Caco-2 (cell line): Measurements from ENCODE around the gene PTX3. TPM values are rescaled to one million over a fixed set of nuclear protein-coding genes. Genes with fewer than 3 reads are reported as not detected.

ENCODE experiments used
- BruUV-seq: library from RNA; stranded (reverse); fragments of 400-500 nt; replicated peaks from 2 replicates; lab custom pipeline; 2021; lab: Mats Ljungman, UMichigan
- CTCF ChIA-PET: fragments of 300-600 bp; sonication (Branson Sonifier 250); formaldehyde crosslinking; loops from one replicate; lab custom pipeline; 2022; ENCODE audit warnings: antibody characterized with exemption; lab: Charles Lee
- POLR2A ChIA-PET: fragments of 300-600 bp; sonication (Branson Sonifier 250); formaldehyde crosslinking; loops from one replicate; lab custom pipeline; 2022; ENCODE audit warnings: antibody characterized with exemption; lab: Charles Lee
- DNase-seq, 2 experiments: peaks; one replicate each; pipeline versions ENCODE4 v3.0.0 to v3.0.0-alpha.2; 2020 to 2022
- H3K27me3 ChIP-seq: replicated peaks from 2 replicates; pipeline ENCODE4 v1.6.0; 2011; ENCODE audit warnings: low read length; ENCODE audit not compliant: control insufficient read depth, insufficient read depth
- H3K36me3 ChIP-seq: 2 replicates; pipeline ENCODE4 v1.5.1; 2011; ENCODE audit warnings: low read length; ENCODE audit not compliant: control insufficient read depth, insufficient read depth
- H3K4me1 ChIP-seq: fragments of 250-450 bp; sonication (Bioruptor Pico); 2 replicates; pipeline ENCODE4 v1.5.1; 2020; ENCODE audit warnings: mild to moderate bottlenecking
- H3K4me3 ChIP-seq: 2 replicates; pipeline ENCODE4 v1.5.1; 2011; ENCODE audit warnings: low read depth, mild to moderate bottlenecking, control low read depth, low read length
- H3K9me3 ChIP-seq: fragments of 250-450 bp; sonication (Bioruptor Pico); 2 replicates; pipeline ENCODE4 v1.5.1; 2020; ENCODE audit warnings: mild to moderate bottlenecking, moderate library complexity
- H3K27ac Mint-ChIP-seq: one replicate; pipeline ENCODE4 v1.8.0; 2022; ENCODE audit warnings: mixed read lengths; ENCODE audit not compliant: unreplicated experiment
- H3K27me3 Mint-ChIP-seq: one replicate; pipeline ENCODE4 v1.8.0; 2022; ENCODE audit warnings: mixed read lengths; ENCODE audit not compliant: insufficient read depth, unreplicated experiment
- H3K36me3 Mint-ChIP-seq: one replicate; pipeline ENCODE4 v1.8.0; 2022; ENCODE audit warnings: mild to moderate bottlenecking, mixed read lengths; ENCODE audit not compliant: insufficient read depth, unreplicated experiment
- H3K4me1 Mint-ChIP-seq: one replicate; pipeline ENCODE4 v1.8.0; 2022; ENCODE audit warnings: low read depth, mixed read lengths; ENCODE audit not compliant: unreplicated experiment
- H3K4me3 Mint-ChIP-seq: one replicate; pipeline ENCODE4 v1.8.0; 2022; ENCODE audit warnings: mild to moderate bottlenecking, moderate library complexity, mixed read lengths; ENCODE audit not compliant: unreplicated experiment
- H3K9me3 Mint-ChIP-seq: one replicate; pipeline ENCODE4 v1.8.0; 2022; ENCODE audit warnings: mixed read lengths; ENCODE audit not compliant: unreplicated experiment
- intact Hi-C: fragments of 100-400 bp; cut with micrococcal nuclease; formaldehyde crosslinking; loops from one replicate; pipeline ENCODE4 v1.10.0; 2022; ENCODE audit not compliant: unreplicated experiment
- total RNA-seq: library from RNA; stranded (reverse); gene quantifications from 2 replicates; pipeline ENCODE4 v1.2.3, GENCODE V29; 2022
- TF ChIP-seq, protein P1 (sequence below), 2 experiments: fragments of 200-600 bp in 1 of 2; IDR thresholded peaks; 1 replicate in 1 of 2; 2 replicates in 1 of 2; pipeline versions ENCODE4 v1.5.1 to v1.8.0; 2011 to 2022; ENCODE audit warnings: antibody characterized with exemption in 1 of 2, control low read depth in 1 of 2, inconsistent platforms in 1 of 2, low read depth in 1 of 2, low read length in 1 of 2, mild to moderate bottlenecking in 1 of 2, moderate library complexity in 1 of 2; ENCODE audit not compliant: insufficient read depth in 1 of 2, severe bottlenecking in 1 of 2, unreplicated experiment in 1 of 2

PTX3 gene
- total RNA-seq, 1 experiment from 2014 or later: not detected

DNA sequence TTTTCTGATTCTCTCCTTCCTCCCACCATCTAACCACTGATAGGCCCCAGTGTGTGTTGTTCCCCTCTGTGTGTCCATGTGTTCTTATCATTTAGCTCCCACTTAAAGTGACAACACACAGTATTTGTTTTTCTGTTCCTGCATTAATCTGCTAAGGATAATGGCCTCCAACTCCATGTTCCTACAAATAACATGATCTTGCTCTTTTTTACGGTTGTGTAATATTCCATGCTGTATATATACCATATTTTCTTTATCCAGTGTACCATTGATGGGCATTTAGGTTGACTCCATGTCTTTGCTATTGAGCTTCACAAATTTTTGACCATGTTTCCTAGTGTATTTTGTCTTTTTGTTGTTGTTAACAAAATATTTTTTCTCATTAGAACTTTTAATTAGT lies 36.0 kb downstream of the PTX3 start:
- Mint-ChIP-seq H3K4me3 (no peak overlapping the region), H3K4me1 (no peaks in the 10 kb centered on the region), H3K27me3 (peaks cover 3% of the 10 kb centered on the region), H3K36me3 (peaks cover 3% of the 10 kb centered on the region), H3K9me3 (no peaks in the 10 kb centered on the region), H3K27ac (no peak overlapping the region)
- ChIA-PET CTCF (no interaction called here), POLR2A (no interaction called here)
- no peaks in the 10 kb centered on the region for H3K36me3 ChIP-seq
- H3K4me3 ChIP-seq: no peak overlapping the region
- no peaks in the 10 kb centered on the region for H3K4me1 ChIP-seq
- intact Hi-C loops: no loop called here
- TF ChIP-seq, protein P1, sequence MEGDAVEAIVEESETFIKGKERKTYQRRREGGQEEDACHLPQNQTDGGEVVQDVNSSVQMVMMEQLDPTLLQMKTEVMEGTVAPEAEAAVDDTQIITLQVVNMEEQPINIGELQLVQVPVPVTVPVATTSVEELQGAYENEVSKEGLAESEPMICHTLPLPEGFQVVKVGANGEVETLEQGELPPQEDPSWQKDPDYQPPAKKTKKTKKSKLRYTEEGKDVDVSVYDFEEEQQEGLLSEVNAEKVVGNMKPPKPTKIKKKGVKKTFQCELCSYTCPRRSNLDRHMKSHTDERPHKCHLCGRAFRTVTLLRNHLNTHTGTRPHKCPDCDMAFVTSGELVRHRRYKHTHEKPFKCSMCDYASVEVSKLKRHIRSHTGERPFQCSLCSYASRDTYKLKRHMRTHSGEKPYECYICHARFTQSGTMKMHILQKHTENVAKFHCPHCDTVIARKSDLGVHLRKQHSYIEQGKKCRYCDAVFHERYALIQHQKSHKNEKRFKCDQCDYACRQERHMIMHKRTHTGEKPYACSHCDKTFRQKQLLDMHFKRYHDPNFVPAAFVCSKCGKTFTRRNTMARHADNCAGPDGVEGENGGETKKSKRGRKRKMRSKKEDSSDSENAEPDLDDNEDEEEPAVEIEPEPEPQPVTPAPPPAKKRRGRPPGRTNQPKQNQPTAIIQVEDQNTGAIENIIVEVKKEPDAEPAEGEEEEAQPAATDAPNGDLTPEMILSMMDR (IDR thresholded peaks at IDR 0.05; ENCODE audit: insufficient read depth in 1 of 2, low read depth in 1 of 2, low read length in 1 of 2, severe bottlenecking in 1 of 2, unreplicated experiment in 1 of 2): no peak
- H3K27me3 ChIP-seq: no peaks in the 10 kb centered on the region
- H3K9me3 ChIP-seq: no peaks in the 10 kb centered on the region
- no peak for DNase-seq
- no TSS peak for BruUV-seq

DNA sequence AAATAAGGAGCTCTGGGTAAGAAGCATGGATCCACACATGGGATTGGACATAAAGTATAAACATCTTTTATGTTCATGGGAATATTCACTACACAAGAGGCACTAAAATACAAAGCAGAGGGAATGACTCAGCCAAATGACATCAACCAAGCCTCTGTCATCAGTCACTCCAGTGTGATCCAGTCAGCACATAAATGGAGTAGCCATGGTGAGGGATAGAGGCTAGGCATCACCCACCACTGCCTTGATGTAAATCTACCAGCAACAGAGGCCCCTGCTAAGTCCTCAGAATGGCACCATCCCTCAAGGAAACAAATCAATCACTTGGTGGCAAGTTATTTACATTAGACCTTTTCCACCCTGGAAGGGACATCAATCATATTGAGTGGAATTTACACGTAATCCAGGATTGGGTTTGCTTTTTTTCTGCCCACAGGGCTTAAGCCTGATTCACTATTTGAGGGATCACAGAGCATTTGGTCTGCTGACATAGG lies 39.3 kb downstream of the PTX3 start:
- no TSS peak for BruUV-seq
- ChIA-PET CTCF (no interaction called here), POLR2A (no interaction called here)
- H3K4me3 Mint-ChIP-seq: no peak overlapping the region
- no peak overlapping the region for H3K27ac Mint-ChIP-seq
- Histone ChIP-seq H3K4me3 (no peak overlapping the region), H3K4me1 (no peaks in the 10 kb centered on the region), H3K27me3 (no peaks in the 10 kb centered on the region), H3K9me3 (no peaks in the 10 kb centered on the region), H3K36me3 (no peaks in the 10 kb centered on the region)
- H3K36me3 Mint-ChIP-seq: no peaks in the 10 kb centered on the region
- no peaks in the 10 kb centered on the region for H3K9me3 Mint-ChIP-seq
- intact Hi-C loops: no loop called here
- DNase-seq: no peak
- TF ChIP-seq, protein P1 (IDR thresholded peaks at IDR 0.05; ENCODE audit: insufficient read depth in 1 of 2, low read depth in 1 of 2, low read length in 1 of 2, severe bottlenecking in 1 of 2, unreplicated experiment in 1 of 2): no peak
- no peaks in the 10 kb centered on the region for H3K4me1 Mint-ChIP-seq
- peaks cover 3% of the 10 kb centered on the region for H3K27me3 Mint-ChIP-seq

DNA sequence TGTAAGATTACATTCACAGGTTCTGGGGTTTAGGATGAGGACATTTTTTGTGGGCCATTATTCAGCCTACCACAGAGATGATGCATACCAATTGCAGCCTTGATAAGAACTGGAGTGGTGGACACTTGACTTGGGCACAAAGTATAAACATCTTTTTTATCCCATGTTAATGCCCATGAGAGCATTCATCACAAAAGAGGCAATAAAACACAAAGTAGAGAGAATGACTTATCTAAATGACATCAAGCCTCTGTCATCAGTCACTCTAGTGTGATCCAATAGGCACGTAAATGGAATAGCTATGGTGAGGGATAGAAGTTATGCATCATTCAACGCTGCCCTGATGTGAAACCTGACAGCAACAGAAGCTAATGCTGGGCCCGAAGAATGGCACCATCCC lies 40.8 kb downstream of the PTX3 start:
- Mint-ChIP-seq H3K27me3 (peaks cover 3% of the 10 kb centered on the region), H3K4me1 (no peaks in the 10 kb centered on the region), H3K9me3 (no peaks in the 10 kb centered on the region), H3K27ac (no peak overlapping the region), H3K36me3 (no peaks in the 10 kb centered on the region), H3K4me3 (no peak overlapping the region)
- no TSS peak for BruUV-seq
- Histone ChIP-seq H3K4me1 (no peaks in the 10 kb centered on the region), H3K9me3 (0 out of 2 replicates have a peak, but pooled peaks cover 3% of the 10 kb centered on the region), H3K27me3 (no peaks in the 10 kb centered on the region), H3K4me3 (no peak overlapping the region), H3K36me3 (no peaks in the 10 kb centered on the region)
- intact Hi-C loops: no loop called here
- TF ChIP-seq, protein P1 (IDR thresholded peaks at IDR 0.05; ENCODE audit: insufficient read depth in 1 of 2, low read depth in 1 of 2, low read length in 1 of 2, severe bottlenecking in 1 of 2, unreplicated experiment in 1 of 2): no peak
- ChIA-PET POLR2A (no interaction called here), CTCF (no interaction called here)
- DNase-seq: no peak
